ENCODE measurements around the gene LRBA.
A peak's percentile ranks its signal among the peaks of the same experiment; 100 is the strongest.

The LRBA gene

DNA sequence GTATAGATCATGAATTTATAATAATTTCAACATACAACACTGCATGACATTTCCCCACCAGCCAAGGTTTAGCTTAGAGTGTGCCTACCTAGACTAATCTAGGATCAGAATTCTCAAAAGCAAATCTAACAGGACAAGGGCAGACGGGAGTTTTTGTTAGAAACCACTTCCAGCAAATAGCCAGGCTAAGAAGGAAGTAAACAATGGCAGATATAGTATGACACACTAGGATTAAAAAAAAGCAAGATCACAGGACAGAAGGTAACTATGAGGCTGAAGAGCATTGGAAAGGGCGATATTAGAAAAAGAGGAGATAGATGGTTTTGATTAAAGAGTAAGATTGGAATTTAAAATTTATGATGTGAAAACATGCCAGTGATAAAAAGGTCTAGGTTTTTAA lies 124.8 kb downstream of the LRBA start:
- no peak for DNase-seq (ENCODE audit: low read depth in 2 of 3, low spot score in 1 of 3)

DNA sequence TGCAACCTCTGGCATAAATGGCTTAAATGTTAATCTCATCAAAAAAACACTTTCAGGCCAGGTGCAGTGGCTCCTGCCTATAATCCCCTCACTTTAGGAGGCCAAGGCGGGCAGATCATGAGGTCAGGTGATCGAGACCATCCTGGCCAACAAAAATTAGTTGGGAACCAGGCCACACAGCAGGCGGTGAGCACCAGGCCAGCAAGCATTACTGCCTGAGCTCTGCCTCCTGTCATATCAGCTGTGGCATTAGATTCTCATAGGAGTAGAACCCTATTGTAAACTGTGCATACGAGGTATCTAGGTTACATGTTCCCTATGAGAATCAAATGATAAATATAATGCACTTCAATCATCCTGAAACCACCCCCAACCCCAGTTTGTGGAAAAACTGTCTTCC lies 125.8 kb downstream of the LRBA start:
- no peak for DNase-seq (ENCODE audit: low read depth in 2 of 3, low spot score in 1 of 3)

DNA sequence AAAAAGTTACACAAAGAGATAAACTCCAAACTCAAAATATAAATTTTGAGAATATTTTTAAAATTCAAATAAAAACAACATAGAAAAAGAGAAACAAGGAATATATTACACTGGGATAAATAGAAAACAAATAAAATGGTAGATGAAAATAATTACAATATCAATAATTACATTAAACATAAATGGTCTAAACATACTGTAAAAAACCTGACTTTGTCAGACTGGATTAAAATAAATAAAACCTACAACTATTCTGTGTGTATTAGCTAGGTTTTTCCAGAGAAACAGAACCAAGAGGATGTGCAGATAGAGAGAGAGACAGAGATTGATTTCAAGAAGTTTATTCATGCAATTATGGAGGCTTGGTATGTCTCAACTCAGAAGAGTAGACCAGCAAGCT lies 126.5 kb downstream of the LRBA start:
- DNase-seq (ENCODE audit: low read depth in 2 of 3, low spot score in 1 of 3): no peak

DNA sequence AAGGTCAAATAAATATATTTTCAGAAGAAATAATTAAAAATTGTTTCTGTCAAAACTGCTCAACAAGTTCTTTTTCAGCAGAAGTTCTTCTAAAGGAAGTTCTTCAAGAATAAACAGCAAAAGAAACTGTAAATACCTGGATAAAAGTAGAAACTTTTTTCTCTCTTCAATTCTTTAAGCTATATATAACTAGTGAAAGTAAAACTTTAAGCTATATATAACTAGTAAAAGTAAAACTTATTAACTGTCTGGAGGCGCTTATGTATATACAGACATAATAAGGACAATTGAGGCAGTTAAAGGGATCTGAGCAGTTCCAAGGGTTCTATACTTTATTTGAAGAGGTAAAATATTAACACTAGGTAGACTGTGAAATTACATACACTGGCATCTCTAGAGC lies 126.9 kb downstream of the LRBA start:
- no peak for DNase-seq (ENCODE audit: low read depth in 2 of 3, low spot score in 1 of 3)

DNA sequence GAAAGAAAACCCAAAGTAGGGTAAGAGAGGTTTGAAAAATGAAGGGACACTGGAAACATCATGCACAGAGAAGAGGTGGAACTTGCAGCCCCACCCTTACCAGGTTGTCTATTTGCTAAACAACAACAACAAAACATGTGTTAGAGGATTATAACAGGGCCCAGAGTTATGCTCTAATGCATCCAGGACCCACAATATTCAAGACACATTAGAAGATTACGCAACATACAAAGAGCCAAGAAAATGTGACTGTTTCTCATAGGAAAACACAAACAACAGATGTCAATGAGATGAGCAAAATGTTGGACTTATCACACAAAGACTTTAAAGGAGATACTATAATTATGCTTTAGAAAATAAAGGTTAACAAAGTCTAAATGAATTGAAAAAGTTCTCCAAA lies 128.5 kb downstream of the LRBA start:
- no peak for DNase-seq (ENCODE audit: low read depth in 2 of 3, low spot score in 1 of 3)

DNA sequence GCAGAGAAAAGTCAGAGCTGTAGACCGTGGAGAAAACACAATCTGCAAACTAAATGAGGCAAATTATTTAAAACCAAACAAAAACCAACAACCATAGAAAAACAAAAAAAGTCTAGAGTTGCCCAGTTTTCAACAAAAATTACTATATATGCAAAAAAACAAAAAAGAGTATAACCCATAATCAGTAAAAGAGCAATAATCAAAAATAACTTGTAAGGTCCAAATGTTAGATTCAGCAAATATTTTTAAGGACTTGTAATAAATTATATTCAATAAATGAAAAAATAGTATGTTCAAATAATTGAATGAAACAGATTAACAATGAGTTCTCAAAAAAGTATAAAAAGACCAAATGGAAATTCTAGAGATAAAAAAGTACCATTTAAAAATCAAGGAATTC lies 130.5 kb downstream of the LRBA start:
- DNase-seq (ENCODE audit: low read depth in 2 of 3, low spot score in 1 of 3): no peak

DNA sequence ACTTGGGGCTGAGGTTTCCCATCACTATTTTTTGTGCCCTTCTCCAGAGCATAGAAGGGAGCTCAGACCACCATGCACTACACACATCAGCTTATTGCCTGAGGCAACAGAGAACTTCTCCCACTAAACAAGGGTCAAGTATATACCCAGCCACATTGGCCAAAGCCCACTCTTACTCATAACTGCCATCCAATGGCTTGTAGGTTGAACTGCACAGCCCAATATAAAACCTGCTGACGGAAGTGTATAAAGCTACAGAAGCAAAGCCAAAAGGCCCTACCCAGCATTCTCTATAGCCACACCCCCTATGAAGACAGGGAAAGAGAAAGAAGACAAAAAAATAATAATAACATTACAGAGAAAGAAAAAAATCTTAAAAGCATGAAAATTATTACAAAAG lies 139.7 kb downstream of the LRBA start:
- DNase-seq (ENCODE audit: low read depth in 2 of 3, low spot score in 1 of 3): no peak

DNA sequence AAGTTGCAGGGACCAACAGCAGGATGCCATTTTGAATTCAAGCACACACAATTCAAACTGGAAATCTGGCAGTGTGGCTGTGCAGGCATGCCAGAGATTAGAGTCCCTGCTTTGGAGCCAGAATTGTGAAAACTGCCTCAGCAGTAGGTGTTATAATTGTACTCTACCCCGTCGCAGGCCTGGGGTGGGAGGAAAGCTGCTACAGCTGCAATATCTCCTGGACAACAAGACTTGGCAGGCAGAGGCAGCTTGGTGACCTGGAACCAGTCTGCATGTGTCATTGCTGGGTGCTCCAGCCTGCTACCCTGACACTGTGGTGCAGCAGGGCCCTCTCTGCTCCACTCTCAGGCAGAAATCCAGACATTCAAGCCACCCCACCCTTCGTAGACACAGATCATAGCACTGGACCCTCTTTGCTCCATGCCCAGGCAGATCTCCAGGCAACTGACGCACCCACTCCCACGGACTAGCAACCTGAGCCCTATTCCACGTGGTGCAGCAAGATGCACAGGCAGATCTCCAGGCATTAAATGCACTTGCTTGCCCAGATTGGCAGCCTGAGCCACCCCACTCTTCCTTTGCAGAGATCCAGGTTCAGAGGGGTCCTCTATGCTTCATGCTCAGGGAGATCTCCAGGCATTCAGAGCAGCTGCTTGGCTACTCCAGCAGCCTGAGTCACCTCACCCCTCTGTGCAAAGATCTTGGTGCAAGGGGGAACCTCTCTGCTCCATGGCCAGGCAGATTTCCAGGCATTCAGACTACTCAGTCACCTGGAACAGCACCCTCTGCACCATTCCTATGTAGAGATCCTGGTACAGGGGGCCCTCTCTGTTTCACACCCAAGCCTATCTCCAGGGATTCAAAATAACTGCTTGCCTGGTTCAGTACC lies 140.5 kb downstream of the LRBA start:
- DNase-seq (ENCODE audit: low read depth in 2 of 3, low spot score in 1 of 3): no peak

DNA sequence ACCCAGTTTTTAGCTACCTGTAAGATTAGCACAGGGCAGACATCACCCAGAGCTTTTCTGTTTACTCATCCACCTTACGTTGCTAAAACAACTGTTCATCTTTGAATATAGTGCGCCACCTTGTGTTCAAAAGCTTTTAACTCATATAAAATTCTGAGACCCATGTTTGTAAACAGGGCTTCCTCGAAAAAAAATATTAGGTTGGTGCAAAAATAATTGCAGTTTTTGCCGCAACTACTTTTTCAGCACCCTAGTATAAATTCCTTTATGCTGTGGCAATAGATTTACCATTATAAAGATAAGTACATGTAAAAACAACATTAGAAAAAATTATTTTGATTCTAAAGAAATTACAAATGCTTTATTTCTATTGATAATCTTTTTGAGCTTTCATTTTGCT lies 147.9 kb downstream of the LRBA start:
- peak in 1 of 3 donors; percentile 71 for DNase-seq (ENCODE audit: low read depth in 2 of 3, low spot score in 1 of 3)

DNA sequence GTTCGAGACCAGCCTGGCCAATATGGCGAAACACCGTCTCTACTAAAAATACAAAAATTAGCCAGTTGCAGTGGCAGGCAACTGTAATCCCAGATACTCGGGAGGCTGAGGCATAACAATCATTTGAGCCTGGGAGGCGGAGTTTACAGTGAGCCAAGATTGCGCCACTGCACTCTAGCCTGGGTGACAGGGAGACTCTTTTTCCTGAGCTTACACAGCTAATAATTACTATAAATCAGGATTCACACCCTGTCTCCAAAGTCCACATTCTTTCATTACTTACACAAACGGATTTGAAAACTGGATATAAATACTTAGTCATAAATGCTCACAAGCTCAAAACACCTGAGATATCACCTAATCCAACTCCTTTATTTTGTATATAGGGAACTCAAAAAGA lies 151.6 kb downstream of the LRBA start:
- no peak for DNase-seq (ENCODE audit: low read depth in 2 of 3, low spot score in 1 of 3)

DNA sequence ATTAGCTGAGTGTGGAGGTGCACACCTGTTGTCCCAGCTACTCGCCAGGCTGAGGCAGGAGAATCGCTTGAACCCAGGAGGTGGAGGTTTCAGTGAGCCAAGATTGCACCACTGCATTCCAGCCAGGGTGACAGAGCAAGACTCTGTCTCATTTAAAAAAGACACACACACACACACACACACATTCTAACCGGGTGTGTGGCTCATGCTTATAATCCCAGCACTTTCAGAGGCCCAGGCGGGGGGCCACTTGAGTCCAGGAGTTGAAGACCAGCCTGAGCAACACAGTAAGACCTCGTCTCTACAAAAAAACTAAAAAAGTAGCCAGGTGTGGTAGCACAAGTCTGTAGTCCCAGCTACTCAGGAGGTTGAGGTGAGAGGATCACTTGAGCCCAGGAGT lies 152.3 kb downstream of the LRBA start:
- no peak for DNase-seq (ENCODE audit: low read depth in 2 of 3, low spot score in 1 of 3)

DNA sequence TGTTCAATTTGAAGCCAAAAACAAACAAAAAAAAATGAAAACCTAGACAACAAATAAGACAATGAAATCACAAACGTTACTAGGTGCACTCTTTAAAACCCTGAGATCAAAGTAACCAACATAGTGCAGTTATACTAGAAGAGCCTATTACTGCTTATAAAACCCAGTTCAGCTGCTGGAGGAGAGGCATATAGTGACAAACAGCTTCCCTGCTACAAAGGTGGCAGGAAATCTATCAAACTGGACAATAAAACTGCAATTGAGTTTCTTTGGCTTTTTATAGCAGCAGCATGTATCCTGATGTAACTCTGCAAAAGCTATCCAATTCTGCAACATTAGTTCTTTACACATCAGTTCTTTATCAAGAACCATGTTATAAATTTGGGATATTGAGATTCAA lies 155.6 kb downstream of the LRBA start:
- DNase-seq (ENCODE audit: low read depth in 2 of 3, low spot score in 1 of 3): no peak

DNA sequence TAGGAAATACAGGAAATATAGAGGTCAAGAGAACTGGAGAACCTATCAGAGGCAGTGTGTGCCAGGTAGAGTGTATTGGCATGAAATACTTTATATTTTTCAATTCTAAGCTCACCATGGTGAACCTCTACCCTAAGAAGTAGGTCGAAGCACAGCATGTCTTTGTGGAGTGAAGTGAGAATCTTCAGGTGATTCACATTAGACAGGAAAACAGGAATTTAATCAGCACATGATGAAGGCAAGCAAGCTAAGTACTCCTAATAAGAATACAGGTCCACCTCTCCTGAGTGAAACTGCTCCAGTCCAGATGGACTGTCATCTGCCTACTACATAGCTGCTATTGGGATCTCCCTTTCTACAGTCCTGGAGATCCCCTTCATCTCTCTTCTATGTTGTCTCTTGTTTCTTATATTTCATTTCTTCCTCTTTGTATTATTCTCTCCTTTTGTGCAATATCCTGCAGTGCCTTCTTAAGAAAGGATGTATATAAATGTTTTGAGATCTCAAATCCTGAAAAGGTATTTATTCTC lies 159.0 kb downstream of the LRBA start:
- DNase-seq (ENCODE audit: low read depth in 2 of 3, low spot score in 1 of 3): no peak

DNA sequence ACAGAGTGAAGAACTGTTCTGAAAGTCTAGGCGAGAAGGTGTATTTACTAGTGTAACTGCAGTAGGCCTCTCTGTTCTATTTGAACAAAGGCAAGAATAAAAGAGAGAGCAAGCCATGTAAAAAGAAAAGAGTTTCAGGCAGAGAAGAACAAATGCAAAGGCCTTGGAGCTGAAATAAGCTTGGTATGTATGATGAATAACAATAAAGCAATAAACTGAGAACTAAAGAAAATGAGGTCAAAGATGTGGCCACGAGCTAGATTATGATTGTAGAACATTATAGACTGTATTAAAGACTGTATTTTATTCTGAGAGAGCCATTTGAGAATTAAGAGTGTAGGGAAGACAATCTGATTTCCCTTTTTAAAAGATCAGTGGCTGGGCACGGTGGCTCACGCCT lies 160.5 kb downstream of the LRBA start:
- no peak for DNase-seq (ENCODE audit: low read depth in 2 of 3, low spot score in 1 of 3)

DNA sequence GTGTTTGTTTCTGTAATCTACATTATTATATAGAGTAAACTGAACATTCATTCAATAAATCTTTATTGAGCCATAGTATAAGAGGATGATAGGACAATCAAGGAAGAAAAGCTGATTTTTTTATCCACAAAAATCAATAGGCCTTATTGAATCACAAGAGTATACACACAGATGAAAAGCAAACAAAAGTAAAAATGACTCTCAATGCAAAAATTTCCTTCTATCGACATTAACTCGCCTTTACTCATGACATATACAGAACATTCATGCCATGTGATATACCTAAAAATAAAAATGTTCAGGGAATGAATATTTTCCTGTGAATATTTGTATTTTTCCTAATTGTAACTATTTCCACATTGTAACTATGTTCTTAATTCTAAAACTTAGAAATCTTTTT lies 161.2 kb downstream of the LRBA start:
- DNase-seq (ENCODE audit: low read depth in 2 of 3, low spot score in 1 of 3): no peak

DNA sequence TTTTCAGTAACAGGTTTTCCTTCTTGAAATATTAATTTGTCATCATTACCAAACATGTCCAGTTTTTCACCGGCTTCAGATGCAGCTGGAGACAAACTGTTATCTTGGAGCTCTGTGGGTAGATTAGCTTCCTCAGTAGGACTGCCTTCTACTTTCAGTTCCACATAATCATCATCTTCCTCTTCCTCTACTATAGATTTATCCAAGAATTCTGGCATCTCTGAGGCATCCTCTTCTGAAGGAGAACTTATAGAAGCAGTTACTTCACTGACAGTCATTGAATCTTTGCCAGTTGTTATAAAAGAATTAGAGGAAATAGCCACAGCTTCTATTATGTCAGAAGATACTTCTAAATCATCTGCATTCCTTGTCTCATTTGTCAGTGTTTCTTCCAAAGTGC lies 162.9 kb downstream of the LRBA start:
- no peak for DNase-seq (ENCODE audit: low read depth in 2 of 3, low spot score in 1 of 3)

DNA sequence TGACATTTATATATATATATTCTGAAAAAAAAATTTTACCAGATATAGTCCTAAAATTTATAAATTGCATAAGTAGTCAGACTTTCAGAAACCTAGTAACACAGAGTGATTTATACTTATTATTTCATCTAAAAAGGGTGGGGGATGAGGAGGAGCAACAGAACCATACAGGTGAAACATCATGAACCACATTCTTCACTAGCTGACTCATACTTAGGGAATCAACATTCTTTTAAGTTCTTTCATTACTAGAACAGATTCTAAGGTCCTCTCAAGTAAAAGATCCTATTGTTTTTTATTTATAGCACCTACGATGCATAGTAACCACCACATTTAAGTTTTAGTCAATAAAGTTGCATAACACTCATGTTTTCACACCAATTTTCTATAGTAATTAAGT lies 166.1 kb downstream of the LRBA start:
- DNase-seq (ENCODE audit: low read depth in 2 of 3, low spot score in 1 of 3): no peak

DNA sequence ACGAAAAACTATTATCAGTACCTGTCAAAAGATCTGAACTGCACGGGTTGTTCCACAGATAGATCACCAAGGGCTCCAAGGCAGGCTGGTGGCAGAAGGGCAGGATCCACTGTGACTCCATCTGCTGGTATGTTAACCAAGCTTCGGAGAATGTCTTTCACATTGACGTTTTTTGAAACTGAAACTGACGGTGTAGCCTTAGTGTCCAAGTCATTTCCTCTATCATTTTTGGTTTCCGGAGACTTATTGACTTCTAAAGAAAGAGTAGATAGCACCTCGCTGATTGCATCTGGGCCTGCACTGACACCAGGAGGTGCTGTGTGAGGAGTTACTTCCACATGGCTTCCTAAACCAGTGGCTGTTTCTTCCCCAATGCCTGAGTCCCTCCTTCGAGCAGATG lies 186.9 kb downstream of the LRBA start:
- DNase-seq (ENCODE audit: low read depth in 2 of 3, low spot score in 1 of 3): peak; percentile 19 to 29 (median 21)

DNA sequence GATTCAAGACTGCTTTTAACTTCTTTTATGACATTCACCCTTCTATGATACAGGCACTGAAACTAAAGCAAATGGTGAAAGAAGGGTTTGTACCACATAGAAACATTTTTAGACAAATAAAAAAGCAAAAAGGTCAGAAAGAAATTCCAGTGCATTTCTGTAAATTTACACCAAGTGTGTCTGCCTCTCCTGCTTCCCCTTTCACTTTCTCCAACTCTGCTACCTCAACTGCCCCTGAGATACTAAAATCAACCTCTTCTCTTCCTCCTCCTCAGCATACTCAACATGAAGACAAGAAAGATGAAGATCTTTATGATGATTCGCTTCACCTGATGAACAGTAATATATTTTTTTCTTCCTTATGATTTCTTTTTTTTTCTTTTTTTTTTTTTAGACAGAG lies 187.9 kb downstream of the LRBA start:
- no peak for DNase-seq (ENCODE audit: low read depth in 2 of 3, low spot score in 1 of 3)

DNA sequence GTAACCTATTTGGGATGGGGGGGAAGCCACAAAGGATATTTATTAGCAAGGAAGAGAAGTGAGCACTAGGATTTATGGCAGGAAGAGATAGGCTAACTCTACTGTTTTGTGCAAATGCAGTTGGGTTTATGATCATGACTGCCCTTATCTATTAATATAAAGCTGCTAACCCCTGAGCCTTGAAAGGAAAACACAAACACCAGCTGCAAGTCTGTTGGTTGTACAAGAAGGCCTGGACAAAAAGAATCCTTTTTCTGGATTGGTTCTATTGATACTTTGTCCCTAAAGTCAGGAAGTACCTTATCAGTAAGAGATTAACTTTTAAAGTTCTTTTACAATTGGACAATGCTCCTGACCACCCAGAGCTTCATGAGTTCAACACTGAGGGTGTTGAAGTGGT lies 188.8 kb downstream of the LRBA start:
- DNase-seq (ENCODE audit: low read depth in 2 of 3, low spot score in 1 of 3): no peak

DNA sequence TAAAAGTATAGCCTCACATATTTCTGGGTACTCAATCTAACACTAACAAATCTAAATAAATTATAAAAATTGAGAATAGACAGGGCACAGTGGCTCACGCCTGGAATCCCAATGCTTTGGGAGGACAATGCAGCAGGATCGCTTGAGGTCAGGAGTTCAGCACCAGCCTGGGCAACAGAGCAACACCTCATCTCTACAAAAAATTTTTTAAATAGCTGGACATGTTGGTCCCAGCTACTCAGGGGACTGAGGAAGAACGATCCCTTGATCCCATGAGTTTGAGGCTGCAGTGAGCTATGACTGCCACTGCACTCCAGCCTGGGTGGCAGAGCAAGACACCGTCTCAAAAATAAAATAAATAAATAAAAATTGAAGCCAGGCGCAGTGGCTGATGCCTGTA lies 192.7 kb downstream of the LRBA start:
- no peak for DNase-seq (ENCODE audit: low read depth in 2 of 3, low spot score in 1 of 3)

DNA sequence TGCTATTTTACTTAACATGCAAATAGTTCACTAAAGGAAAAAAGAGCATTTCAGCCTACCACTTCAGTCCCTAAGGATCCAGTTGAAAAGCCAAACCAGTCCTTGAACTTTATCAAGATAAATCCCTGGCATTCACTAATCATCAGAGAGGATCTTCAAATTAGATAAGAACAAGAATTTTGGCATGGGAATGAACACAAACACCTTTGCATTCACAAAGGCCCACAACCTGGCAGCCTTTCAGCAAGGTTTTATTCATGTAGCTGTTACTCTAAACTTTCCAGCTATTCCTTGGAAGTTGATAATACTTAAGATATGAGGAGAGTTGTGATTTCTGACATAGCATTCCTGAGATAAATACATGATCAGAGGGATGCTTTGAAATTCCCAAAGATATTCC lies 193.4 kb downstream of the LRBA start:
- DNase-seq (ENCODE audit: low read depth in 2 of 3, low spot score in 1 of 3): no peak

DNA sequence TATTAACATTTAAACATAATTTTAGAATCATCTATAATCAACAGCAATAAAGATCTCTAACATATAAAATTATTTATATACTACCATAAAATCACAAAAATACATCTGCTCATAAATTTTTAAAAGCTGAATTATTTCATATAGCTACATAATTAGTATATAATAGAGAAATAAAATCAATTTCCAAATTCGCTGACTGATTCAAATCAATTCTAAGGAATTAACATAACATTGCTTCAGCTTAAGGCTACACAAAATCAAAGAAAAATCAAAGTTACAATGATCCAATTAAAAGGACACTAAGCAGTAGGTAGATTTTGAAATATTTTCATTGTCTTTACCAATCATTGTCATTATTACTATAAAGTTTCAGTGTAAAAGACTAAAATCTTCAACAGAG lies 194.7 kb downstream of the LRBA start:
- no peak for DNase-seq (ENCODE audit: low read depth in 2 of 3, low spot score in 1 of 3)
